ENCODE measurements around the gene CELF2. TPM values are rescaled to one million over a fixed set of nuclear protein-coding genes. Genes with fewer than 3 reads are reported as not detected.

Gene CELF2
- total RNA-seq, 1 donor from 2014 or later: 54.3 TPM

DNA sequence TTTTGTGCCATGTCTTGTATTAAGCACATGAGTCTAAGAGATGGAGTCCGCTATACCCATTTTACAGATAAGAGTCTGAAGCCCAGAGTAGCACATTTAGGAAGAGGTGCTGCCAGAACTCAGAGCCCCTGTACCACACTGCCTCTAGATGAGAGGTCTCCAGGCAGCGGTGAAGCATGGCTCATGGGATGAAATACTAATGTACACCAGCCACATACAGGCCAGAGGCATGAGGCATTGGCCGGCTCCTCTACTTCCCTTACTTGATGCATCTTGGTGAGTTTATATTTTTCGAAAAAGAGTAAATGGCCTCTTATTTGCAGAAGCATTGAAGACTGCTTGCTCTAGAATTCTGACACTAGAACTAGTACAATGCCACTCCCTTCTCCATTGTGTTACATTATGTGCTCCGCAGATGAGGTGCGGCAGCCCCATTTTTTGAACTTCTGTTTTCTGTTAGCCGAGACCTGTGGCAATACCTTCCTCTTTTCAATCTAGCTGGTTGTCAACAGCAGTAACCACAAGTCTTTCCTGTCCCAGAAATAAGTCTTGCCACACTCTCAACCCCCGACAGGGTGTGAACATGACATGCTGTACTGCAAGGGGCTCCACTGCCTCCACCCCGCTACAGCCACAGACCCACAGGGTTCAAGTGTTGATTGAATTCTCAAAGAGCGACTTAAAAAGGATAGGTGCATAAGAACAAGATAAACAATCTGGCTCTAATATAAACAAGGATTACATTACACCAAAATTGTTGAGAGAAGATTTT lies 145.3 kb downstream of the CELF2 start:
- H3K27me3 ChIP-seq: no peaks in the 10 kb centered on the region
- no peak overlapping the region for H3K4me3 ChIP-seq
- peaks cover 20% of the 10 kb centered on the region for H3K4me1 ChIP-seq
- intact Hi-C loops (cut with DNase I): no loop called here
- peak in 1 of 2 donors; percentile 89 for DNase-seq (ENCODE audit: extremely low spot score in 2 of 2)
- H3K27ac ChIP-seq: no peak overlapping the region
- H3K9me3 ChIP-seq: no peaks in the 10 kb centered on the region
- H3K36me3 ChIP-seq: no peaks in the 10 kb centered on the region
- TF ChIP-seq POLR2A (IDR thresholded peaks at IDR 0.05) (peak in 1 of 2 donors; percentile 30), POLR2AphosphoS5 (IDR thresholded peaks at IDR 0.05; ENCODE audit: insufficient read depth in 1 of 2, low read depth in 1 of 2) (no peak)

DNA sequence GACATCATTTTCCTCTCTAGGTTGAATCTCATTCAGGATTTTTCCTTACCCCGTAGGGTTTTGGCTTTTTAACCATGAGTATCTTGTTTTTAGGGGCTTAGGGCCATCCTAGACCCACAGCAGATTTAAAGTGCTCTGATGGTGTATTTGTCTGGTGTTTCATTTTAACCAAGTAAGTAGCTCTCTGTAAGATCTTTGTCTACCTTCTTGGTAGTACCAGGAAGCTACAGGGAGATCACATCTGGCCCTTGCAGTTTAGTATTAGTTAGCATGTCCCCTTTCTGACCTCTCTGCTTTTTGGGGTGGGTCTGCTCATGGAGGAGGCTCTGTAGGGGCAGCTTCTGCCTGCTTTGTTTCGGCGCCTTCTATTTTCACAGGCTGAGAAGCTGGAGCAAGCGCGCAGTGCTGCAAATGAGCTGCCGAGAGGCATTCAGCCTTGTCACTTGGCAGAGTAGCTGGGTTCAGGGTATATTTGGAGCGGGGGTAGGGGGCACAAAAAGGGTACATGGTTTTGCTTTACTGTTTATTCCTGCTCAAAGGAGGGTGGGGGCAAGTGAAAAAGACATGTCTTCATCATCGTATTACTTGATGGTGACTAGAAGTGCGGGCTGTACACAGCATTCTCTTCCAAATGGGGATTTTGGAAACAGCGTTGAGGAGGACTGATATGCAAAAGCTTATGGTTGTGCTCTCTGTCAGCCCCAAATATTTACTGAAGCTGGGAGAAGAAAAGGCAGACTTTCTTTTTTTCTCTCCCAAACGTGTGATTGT lies 146.3 kb downstream of the CELF2 start:
- Histone ChIP-seq H3K27me3 (no peaks in the 10 kb centered on the region), H3K4me1 (peaks cover 20% of the 10 kb centered on the region), H3K36me3 (no peaks in the 10 kb centered on the region), H3K4me3 (peak overlapping the region; percentile 20 to 66), H3K9me3 (no peaks in the 10 kb centered on the region), H3K27ac (peak overlapping the region; percentile 86)
- TF ChIP-seq POLR2A (IDR thresholded peaks at IDR 0.05) (no peak), POLR2AphosphoS5 (IDR thresholded peaks at IDR 0.05; ENCODE audit: insufficient read depth in 1 of 2, low read depth in 1 of 2) (no peak)
- TF ChIP-seq, protein P1, sequence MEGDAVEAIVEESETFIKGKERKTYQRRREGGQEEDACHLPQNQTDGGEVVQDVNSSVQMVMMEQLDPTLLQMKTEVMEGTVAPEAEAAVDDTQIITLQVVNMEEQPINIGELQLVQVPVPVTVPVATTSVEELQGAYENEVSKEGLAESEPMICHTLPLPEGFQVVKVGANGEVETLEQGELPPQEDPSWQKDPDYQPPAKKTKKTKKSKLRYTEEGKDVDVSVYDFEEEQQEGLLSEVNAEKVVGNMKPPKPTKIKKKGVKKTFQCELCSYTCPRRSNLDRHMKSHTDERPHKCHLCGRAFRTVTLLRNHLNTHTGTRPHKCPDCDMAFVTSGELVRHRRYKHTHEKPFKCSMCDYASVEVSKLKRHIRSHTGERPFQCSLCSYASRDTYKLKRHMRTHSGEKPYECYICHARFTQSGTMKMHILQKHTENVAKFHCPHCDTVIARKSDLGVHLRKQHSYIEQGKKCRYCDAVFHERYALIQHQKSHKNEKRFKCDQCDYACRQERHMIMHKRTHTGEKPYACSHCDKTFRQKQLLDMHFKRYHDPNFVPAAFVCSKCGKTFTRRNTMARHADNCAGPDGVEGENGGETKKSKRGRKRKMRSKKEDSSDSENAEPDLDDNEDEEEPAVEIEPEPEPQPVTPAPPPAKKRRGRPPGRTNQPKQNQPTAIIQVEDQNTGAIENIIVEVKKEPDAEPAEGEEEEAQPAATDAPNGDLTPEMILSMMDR (IDR thresholded peaks at IDR 0.05): no peak
- DNase-seq (ENCODE audit: extremely low spot score in 2 of 2): peak in 1 of 2 donors; percentile 81
- intact Hi-C loops (cut with DNase I): no loop called here

DNA sequence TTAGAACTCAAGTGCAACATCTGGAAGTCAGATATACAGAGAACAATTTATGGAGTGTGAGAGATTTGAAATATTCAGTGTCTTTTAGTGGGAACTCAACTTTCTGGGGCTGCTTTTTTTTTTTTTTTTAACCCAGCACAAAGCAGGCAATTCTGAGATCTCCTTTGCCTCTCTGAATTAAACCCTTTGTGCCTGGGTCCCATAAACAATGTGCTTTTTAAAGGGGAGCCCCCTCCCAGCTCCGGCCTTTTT lies 146.8 kb downstream of the CELF2 start:
- no peaks in the 10 kb centered on the region for H3K36me3 ChIP-seq
- DNase-seq (ENCODE audit: extremely low spot score in 2 of 2): no peak
- peaks cover 20% of the 10 kb centered on the region for H3K4me1 ChIP-seq
- peak overlapping the region; percentile 86 for H3K27ac ChIP-seq
- H3K27me3 ChIP-seq: no peaks in the 10 kb centered on the region
- intact Hi-C loops (cut with DNase I): no loop called here
- no peaks in the 10 kb centered on the region for H3K9me3 ChIP-seq
- peak overlapping the region; percentile 61 to 66 for H3K4me3 ChIP-seq
- TF ChIP-seq POLR2A (IDR thresholded peaks at IDR 0.05) (no peak), POLR2AphosphoS5 (IDR thresholded peaks at IDR 0.05; ENCODE audit: insufficient read depth in 1 of 2, low read depth in 1 of 2) (no peak)
- TF ChIP-seq, protein P1 (IDR thresholded peaks at IDR 0.05): no peak

DNA sequence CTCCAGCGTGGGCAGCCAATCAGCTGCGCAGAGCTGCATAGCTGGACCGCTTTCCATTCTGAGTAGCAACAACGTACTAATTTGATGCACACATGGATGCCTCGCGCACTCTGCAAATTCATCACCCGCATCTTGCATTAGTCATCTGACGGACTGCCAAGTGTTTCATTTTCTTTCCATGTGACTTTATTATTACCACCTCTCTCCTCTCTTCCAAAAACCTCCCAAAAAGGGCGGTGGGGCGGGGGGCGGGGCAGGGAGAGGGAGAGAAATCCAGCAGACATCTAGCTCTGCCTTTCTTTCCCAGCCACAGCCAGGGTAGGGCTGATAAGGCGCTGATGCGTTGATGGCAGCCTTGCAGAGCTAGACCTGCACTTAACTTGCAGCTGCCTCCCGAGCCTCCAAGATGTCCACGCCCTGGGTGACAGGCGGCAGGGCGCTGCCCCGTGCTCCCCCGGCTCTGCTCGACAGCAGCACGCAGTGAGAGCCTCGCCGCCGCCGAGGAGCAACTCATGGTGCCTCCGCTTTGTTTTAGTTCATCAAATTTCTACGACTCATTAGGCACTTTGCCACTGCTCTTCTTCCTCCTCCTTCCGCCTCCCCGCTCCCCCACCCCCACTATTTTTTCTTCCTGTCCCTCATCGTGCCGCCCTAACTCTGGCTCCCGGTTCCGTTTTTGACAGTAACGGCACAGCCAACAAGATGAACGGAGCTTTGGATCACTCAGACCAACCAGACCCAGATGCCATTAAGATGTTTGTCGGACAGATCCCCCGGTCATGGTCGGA lies 147.3 kb downstream of the CELF2 start:
- H3K36me3 ChIP-seq: no peaks in the 10 kb centered on the region
- no peaks in the 10 kb centered on the region for H3K9me3 ChIP-seq
- TF ChIP-seq, protein P1 (IDR thresholded peaks at IDR 0.05): no peak
- TF ChIP-seq POLR2A (IDR thresholded peaks at IDR 0.05): no peak
- no peak for TF ChIP-seq POLR2AphosphoS5 (IDR thresholded peaks at IDR 0.05; ENCODE audit: insufficient read depth in 1 of 2, low read depth in 1 of 2)
- H3K4me3 ChIP-seq: peak overlapping the region; percentile 61 to 66
- DNase-seq (ENCODE audit: extremely low spot score in 2 of 2): peak in 1 of 2 donors; percentile 88
- H3K27me3 ChIP-seq: no peaks in the 10 kb centered on the region
- H3K4me1 ChIP-seq: peaks cover 20% of the 10 kb centered on the region
- H3K27ac ChIP-seq: peak overlapping the region; percentile 86
- intact Hi-C loops (cut with DNase I): no loop called here

All from vagina (tissue), 2 donors.